HG02852 (cell line): ENCODE measurements around the gene PTPN14.
"Not testable (repeated sequence)": the region's sequence is repeated elsewhere in the genome, so short reads cannot be mapped to it uniquely, and the experiment has no call there.

Experiments used
- ATAC-seq: cut with Tn5 transposase; IDR thresholded peaks from one replicate; pipeline ENCODE4 v1.9.1; 2021; ENCODE audit warnings: mild to moderate bottlenecking, moderate library complexity; ENCODE audit not compliant: unreplicated experiment

The PTPN14 gene

DNA sequence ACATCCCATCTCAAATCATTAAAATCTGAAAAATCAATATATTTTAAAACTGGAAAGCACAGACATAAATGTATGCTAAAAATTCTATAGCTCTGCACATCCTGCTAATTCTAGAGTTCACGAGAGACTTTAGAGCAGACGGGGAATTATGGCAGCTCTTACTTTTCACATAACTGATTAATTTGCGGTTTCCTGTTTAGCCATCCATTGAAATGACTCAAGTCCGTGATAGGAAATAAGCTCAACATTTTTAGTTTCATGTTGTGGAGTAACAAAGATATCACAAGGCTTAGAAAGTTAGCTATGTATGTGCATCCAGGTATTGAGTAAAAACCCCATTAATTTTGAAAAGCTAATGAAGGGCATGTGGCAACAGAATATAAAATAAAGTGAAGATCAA, 147.2 kb downstream of the PTPN14 start:
- ATAC-seq: no peak

DNA sequence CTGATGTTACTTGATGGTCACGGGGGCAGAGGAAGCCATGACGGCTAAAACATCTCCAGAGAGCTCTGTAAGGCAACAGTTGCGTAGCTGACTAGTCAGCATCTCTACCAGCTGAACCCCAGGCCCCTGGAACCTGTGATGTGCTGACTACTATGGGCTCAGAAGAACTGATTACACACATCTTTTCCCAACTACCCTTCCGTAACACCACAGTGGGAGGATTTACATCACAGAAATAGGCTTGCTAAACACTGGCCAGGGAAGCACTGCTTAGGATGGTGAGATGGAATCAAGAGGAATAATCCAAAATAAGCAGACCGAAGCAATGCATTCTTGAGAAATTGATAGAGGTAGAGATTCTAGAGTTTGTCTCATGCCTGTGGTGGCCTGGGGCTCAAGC, 148.0 kb downstream of the PTPN14 start:
- ATAC-seq: no peak

DNA sequence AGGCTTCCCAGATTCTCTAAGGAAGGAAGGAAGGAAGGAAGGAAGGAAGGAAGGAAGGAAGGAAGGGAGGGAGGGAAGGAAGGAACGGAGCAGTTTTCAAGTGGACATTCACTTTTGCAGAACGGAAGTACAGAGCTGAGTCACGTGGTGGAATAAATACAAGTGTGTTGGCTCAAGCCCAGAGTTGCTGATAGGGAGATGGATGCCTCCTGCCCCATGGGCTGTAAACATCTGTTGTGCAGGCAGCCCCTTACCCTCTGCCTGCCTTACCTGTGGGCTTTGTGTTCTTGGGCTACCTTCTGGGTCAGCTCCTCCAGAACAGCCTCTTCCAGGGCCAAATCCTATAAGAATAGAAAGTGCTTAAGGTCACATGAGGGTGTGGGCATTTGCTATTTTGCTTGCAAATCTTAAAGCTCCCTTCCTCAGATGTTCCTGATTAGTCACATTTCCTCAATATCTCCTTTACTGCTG, 148.8 kb downstream of the PTPN14 start:
- ATAC-seq: no peak

DNA sequence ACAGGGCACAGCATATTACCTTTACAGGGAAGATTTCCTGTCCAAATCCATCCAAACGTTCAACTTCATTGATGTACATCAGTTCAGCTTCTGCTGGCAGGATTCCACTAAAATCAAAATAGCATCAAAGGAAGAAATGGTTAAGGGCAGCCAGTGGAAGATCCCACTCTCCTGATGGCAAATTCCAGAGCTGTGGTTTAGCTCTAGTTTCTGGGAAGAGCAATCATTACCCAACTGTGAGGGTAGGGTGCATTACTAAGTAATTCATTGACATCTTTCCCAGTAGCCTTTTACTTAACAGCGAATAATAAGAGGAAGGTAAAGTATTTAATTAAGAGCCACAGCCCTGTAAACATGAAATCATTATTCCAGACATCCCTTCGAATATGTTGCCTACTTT, 149.7 kb downstream of the PTPN14 start:
- ATAC-seq: no peak

DNA sequence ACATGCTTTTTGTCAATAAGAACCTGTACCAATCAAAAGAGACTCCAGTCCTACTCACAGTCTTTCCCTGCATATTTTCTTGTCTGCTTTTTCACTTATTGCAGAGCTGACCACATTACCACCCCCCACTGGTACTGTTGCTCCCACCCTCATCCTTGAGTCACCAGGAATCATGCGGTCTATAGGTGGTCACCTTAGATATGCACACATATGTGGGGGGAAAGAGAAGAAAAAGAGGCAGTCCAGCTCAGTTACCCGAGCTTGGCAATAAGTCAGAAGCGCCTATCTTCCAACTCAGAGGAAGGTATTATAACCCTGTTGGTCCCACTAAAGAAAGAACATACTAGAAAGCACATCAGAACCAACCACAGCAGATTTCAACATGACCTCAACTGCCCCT, 151.3 kb downstream of the PTPN14 start:
- no peak for ATAC-seq

DNA sequence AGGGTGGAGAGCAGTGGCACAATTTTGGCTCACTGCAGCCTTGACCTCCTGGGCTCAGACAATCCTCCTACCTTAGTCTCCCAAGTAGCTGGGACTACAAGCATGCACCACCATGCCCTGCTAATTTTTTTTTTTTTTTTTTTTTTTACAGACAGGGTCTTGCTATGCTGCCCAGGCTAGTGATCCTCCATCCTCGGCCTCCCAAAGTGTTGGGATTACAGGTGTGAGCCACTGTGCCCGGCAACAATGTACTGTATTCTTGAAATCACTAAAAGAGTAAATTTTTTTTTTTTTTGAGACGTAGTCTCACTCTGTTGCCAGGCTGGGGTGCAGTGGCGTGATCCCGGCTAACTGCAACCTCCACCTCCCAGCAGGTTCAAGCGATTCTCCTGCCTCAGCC, 152.9 kb downstream of the PTPN14 start:
- ATAC-seq: no peak

DNA sequence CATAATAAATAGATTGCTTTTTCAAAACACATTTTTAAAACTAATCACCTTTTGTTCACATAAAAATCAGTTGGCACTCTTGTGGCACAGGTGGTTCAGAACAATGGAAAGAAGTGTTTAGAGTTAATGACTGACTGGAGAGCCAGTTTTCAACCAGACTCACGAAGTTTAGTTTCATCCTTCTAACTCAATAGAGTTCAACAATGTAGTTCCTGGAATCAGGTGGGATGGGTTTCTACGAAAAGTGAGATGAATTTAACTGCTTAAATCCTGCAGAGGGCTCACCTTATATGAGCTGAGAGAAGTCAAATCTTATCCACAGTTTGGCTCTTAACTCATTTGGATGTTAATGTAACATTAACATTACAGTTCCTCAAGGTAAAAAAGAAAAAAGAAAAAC, 153.9 kb downstream of the PTPN14 start:
- ATAC-seq: no peak

DNA sequence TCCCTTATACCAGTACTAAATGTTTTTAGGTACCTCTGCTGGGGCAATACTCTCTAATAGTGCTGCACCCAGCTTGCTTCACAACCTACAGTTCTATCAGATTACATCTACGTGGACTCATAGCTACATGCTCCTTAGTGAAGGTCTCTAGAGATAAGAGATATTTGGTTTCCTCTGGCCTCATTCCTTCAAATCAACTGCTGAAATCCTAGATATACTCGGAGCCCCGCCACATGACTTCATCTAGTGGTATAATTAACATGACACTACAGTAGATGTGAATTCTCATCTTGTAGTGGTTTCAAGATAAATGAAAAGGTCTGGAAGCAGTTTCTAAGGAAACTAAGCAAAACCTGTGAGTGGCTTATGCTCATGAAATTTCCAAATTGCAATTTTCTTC, 155.1 kb downstream of the PTPN14 start:
- ATAC-seq: no peak

DNA sequence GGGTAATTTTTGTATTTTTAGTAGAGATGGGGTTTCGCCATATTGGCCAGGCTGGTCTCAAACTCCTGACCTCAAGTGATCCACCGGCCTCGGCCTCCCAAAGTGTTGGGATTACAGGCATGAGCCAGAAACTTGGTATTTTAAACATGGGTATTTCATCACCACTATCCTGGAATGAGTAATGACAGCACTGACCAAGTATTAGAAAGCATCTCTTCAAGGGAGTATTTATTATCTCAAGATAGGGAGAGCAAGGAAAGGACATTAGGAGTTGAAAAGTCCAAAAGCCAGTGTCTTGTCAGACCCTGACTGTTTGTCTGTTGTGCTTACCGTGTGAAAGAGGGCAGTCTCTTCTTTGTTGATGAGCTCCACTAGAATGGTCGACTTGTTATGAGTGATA, 156.8 kb downstream of the PTPN14 start:
- ATAC-seq: not testable (repeated sequence)

DNA sequence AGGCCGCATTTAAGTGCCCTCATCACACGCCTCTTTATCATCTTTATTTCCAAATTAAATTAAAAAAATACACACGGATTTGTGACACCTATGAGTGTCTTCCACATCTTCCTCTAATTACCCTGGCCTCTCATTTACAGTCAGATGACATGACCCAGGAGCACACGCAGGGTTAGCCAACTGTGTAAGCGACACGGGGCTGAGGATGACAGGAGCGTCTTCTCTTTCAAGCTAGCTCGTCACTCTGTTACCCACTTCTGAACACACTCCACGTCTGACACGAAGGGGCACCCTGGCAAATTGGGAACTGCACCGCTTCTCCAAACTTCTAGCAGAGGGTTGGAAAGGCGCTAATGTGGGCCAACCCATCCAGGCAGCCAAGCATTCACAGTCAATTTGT, 158.3 kb downstream of the PTPN14 start:
- no peak for ATAC-seq

DNA sequence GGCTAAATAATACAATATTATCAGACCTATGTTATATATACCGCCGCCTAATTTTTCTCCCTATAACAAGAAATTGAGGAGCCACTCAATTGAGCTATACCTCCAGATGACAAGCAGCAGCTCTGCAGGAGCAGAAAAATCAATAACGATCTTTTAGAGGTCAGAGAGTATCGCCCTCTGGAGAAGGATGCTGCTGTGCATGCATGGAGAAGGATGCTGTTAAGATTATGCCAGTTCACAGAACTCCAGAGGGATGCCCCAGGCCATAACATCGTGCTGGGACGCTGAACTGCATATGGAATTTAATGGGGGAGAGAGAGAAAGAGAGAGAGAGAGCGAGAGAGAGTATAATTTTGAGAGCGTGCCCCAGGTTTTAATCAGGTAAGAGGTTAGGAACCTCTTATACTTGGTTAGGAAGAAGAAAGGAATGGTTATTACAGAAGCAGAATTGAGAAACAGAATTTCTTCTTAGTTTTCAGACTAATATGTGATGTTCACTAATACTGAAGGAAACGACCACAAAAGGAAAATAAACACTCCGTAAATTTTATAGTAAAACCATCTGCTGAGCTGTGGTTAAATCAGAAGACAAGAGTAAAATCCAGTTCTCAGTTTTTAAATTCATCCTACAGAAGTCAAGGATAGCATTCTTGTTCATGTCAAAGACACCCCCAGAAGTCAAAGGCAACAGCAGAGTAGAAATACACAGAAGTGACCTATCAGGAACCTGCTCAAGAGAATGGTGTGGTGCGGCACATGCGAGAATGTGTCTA, 159.3 kb downstream of the PTPN14 start:
- no peak for ATAC-seq

DNA sequence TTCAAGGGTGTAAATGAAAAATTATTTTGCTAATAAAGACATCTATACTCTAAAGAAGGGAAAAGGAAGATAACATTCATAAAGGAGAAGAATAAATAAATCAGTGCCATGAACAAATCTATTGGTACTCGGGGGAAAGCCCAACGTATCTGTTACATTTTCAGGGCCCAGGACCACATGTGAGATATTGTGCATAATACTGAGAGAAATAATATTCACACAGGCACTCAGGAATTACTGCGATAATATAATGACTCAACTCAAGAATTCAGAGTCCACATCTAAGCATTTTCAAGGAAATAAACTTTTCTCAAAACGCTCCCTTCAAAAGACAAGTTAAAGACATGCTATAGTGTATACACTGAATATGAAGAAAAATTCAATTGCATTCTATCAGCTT, 161.7 kb downstream of the PTPN14 start:
- no peak for ATAC-seq

DNA sequence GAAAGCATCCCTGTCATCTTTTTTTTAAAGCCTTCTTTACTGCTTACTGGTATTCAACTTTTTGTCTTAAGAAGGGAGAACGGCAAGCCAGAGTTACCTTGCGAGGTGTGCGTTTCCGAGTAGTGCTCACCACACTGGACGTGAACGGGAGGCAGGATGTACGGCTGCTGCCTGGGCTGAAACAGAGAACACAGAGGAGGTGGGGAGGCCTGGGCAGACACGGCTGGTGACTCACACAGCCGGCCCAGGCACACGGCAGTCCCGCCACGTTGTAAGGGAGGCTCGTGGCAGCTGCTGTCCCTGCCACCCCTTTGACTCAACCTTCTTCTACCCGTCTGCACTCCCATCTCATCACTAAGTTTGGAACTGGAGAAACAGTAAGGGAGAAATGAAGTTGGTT, 164.7 kb downstream of the PTPN14 start:
- no peak for ATAC-seq

DNA sequence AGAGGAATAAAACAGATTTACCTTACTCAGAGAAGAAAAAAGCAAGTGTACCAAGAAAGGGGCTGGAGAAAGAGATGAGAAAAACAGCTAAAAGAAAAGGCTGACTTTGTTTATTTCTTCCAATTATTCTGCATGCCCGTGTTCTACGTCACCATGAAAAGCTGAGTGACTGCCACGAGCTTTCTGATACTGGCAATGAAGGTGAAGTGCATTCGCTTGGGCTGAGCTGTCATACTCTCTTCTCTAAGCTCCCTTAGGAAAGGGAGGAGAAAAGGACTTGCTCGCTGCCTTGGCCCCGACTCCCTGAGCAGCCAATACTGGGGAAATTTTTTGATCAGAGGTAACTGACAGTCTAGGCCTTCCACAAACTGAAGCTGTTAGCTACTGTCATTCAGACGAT, 165.1 kb downstream of the PTPN14 start:
- ATAC-seq: no peak

DNA sequence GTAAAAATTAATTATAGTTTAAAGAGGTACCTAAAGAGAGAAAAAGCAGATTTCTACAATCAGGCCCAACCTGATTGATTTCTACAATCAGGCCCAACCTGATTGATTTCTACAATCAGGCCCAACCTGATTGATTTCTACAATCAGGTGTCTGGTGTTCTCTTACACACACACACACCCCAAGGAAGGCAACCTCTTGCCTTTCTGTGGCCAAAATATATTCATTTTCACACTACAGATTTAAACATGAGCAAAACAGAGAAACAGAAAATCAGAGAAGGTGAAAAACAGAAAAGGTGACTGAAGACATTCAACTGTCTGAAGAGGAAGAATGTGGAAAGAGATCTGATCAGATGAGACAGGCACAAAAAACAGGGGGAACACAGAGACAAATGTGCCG, 166.0 kb downstream of the PTPN14 start:
- ATAC-seq: no peak

DNA sequence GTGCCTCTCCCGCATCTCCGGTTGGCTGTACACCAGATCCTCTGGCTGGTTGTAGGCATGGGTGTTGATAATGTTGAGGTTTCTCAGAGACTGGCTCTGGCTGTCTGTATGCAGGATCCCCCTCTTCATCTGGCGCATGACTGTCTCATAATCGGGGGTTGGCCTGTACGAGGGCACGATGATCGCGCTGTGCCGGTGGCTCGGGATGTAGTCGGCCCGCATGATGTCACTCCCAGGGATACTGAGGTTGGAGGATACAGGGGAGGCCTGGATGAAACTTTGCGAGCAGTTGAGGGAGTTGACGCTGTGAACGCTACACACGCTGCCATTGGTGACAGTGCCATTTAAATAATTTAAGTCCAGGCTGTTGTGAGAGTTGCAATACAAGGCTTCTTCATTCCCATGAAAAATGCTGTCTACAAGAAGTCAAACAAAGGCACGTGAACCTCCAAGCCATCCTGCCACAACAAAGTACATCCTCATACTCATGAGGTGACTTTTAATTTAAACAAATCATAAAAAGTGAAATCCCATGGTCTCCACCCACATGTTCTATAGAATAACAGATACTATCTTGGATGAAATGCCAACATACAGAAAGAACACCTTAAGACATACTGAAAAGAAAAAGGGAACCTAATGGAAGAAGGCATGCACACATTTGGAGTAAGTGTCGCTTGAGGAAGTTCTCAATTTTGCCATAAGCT, 166.9 kb downstream of the PTPN14 start:
- no peak for ATAC-seq

DNA sequence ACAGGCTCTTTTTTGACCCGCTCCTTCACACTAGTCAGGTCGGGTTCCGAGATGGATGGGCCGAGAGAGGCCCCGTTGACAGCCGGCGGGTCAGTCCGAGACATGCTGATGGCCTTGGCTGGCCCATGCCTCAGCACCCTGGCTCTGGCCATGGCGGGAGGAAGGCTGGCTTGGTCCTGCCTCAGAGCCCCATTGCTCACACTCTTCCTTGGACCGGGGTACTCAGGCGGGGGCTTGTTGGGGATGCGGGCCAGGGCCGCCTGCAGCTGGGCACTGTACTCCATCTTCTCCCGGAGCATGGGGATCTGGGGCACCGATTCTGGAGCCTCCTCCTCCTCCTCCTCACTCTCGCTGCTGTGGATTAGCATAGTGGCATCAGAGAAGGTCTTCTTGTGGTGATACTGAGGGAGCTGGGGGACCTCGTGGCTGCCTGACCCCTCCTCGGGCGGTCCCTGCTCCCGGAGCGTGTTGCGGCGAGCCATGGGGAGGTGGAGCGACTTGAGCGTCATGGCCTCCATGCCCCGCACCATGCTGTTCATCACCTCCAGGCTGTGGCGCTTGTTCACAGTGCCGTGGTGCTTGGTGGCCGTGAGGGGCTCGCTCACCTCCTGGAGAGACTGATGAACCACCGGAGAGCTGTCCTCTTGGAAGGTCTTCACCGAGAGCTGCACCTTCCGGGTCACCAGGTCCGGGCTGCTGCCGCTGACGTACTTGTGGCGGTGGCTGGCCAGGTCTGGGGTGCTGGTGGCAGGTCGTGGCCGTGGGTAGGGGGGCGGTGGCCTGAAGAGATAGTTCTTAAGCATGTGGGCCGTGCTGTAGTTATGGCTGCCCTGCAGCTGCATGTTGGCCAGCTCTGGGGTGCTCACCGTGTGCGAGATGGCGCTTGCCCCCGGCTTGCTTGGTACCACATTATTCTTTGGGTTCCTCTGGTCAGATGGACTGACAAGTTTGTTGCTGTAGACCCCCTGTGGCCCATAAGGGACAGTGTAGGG, 167.7 kb downstream of the PTPN14 start:
- no peak for ATAC-seq

DNA sequence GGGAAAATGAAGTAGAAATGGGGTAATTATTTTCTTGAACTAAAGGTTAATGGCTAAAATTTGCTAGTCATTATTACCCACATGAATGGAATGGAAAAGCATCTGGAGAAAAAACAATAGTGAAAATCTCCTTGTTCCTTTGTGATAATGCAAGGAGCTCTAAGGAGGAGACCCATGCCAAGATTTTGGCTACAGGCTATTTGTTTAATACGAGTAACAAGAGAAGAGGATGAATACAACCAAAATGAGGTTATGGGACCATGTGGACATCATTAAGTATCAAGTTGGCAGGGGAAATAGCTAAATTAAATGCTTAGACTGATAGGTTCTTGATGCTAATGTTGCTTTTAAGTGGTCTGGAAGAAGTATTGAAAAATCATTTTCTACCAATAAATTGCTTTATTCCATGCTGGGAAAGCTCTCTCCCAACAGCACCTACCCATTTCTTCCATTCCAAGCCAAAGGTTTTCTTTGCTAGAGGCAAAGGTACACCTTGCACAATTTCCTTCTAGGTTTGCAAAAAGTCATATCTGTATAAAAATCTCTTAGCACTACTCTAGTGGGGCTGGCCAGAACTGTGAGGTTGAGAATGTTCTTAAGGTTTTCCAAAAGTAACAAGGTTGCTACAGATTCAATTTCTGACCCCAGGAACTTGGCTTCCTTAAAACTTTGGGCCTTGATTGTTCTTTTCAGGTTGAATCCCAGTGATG, 170.3 kb downstream of the PTPN14 start:
- no peak for ATAC-seq

DNA sequence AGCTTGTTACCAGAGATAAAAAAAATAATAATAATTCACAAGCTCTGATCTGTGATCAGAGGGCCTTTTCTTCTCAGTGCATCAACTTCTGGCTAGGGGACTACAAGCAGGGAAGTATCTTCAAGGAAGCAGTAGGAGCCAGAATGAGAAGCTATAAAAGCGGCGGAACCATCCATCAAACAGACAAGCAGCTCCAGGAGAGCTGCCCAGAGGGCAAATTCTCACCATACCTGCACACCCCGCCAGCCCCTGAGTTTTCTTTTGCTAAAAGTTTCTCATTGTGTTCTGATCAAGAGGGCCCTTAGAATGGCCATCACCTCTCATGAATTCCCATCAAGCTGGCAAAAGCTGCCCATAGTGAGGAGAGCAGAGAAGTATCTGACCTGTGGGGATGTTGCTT, 171.0 kb downstream of the PTPN14 start:
- ATAC-seq: no peak

DNA sequence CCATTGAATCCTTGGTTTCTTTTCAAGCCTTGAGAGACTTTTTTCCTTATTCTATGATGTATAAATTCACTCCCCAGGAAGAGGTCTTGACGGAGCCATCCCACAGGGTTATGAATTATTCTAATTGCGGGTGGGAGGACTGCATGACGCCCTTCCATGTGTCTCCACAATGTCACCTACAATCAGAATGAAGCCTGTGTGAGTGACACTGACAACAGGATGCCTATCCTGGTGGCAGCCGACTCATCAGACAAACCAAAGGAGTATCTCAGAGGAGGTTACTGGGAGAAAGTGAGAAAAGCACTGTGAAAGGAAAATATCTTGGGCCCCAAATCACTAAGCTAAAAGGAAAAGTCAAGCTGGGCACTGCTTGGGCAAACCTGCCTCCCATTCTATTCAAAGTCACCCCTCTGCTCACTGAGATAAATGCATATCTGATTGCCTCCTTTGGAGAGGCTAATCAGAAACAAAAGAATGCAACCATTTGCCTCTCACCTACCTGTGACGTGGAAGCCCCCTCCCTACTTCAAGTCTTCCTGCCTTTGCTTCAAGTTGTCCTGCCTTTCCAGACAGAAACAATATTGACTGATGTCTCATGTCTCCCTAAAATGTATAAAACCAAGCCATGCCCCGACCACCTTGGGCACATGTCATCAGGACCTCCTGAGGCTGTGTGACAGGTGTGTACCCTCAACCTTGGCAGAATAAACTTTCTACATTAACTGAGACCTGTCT, 172.0 kb downstream of the PTPN14 start:
- ATAC-seq: no peak
